ENCODE data around the gene LDHAL6B. TPM values are rescaled to one million over a fixed set of nuclear protein-coding genes. Genes with fewer than 3 reads are reported as not detected.
A peak's percentile ranks its signal among the peaks of the same experiment; 100 is the strongest.

Gene LDHAL6B
- total and polyA plus RNA-seq, 9 of the 15 experiments (the other 6 are each of a cell fraction or from before 2014, with no cell fraction given) = not detected

- TF ChIP-seq ZNF592 (IDR thresholded peaks at IDR 0.05) = no peak
- TF ChIP-seq JUN (IDR thresholded peaks at IDR 0.05; ENCODE audit: borderline replicate concordance, low read depth, low read length) = peak; percentile 10; the same call in 1 of the 2 replicates
- no peak for TF ChIP-seq JUN (CRISPR knock-in tag; IDR thresholded peaks at IDR 0.05; ENCODE audit: borderline replicate concordance)
- no peak for TF ChIP-seq MAFF (IDR thresholded peaks at IDR 0.05; ENCODE audit: low read length)
- TF ChIP-seq HDAC6 (IDR thresholded peaks at IDR 0.05; ENCODE audit: low read depth, low read length) = no peak
- TF ChIP-seq NCOA4 (IDR thresholded peaks at IDR 0.05; ENCODE audit: partially characterized antibody) = no peak
- TF ChIP-seq RREB1 (CRISPR knock-in tag; IDR thresholded peaks at IDR 0.05) = no peak
- TF ChIP-seq JUND (IDR thresholded peaks at IDR 0.05; ENCODE audit: borderline replicate concordance, low read depth, low read length) = peak; percentile 37; the same call in 1 of the 2 replicates
- no peak for TF ChIP-seq JUND (tag; IDR thresholded peaks at IDR 0.05; ENCODE audit: borderline replicate concordance, low read depth, low read length)
- no peak for TF ChIP-seq ZNF239 (CRISPR knock-in tag; IDR thresholded peaks at IDR 0.05)
- no peak for TF ChIP-seq ZNF311 (CRISPR knock-in tag; IDR thresholded peaks at IDR 0.05)
- TF ChIP-seq ZNF766 (CRISPR knock-in tag; conservative IDR thresholded peaks at IDR 0.05) = no peak
Measured at GRCh38 chr15:59168536-59168935, 38.1 kb upstream of the LDHAL6B start (continued).
